ENCODE measurements around the gene HOTAIR. TPM values are rescaled to one million over a fixed set of nuclear protein-coding genes. Genes with fewer than 3 reads are reported as not detected.

Gene HOTAIR
- polyA plus RNA-seq, 1 experiment, result 11.4 TPM

DNA sequence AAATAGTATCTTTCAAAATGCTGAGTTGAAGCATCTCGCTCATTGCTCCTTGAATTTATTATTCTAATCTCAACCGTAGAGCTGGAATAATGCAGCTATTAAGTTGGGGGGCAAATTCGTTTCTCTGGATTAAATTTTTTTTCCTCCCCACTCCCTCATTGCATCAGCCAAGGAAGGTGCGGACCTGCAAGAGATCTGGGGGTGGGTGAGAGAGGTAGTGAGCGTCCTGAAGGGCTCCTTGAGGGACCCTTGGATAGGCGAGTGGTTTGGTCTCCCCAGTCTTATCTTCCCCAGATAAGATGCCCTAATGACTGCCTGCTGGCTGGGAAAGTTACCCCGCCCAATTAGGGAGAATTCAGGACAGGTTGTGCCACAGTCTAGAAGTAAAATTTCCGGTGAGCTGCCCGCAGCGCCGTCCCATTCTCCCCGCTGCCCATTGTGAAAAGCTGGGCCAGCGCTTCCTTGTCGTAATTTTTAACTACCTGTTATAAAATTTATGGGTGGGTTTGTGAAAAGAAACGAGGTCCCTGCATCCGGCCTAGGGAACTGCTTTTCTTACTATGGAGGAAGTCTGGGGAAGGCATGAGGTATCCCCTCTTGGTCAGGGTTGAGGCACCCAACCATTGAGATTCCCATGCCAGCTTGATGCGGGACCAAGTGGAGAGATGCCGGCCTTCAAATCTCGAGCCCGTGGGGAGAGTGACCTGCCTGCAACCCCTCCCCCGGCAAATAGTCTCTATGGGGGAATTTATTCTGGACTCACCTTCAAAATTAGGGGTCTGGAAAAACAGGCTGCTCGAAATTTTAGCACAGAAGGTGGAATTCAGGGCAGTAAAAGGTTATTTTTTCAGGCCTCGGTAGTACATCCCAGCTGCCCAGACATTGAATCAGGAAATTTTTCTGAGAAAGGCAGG is 40.5 kb upstream of the HOTAIR start:
- no peak for DNase-seq (ENCODE audit: low read depth)
- TF ChIP-seq, protein P1, sequence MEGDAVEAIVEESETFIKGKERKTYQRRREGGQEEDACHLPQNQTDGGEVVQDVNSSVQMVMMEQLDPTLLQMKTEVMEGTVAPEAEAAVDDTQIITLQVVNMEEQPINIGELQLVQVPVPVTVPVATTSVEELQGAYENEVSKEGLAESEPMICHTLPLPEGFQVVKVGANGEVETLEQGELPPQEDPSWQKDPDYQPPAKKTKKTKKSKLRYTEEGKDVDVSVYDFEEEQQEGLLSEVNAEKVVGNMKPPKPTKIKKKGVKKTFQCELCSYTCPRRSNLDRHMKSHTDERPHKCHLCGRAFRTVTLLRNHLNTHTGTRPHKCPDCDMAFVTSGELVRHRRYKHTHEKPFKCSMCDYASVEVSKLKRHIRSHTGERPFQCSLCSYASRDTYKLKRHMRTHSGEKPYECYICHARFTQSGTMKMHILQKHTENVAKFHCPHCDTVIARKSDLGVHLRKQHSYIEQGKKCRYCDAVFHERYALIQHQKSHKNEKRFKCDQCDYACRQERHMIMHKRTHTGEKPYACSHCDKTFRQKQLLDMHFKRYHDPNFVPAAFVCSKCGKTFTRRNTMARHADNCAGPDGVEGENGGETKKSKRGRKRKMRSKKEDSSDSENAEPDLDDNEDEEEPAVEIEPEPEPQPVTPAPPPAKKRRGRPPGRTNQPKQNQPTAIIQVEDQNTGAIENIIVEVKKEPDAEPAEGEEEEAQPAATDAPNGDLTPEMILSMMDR (IDR thresholded peaks at IDR 0.05; ENCODE audit: insufficient read depth, low read depth, low read length), result no peak
- ChIA-PET CTCF (interaction anchor here (0.9 to 2.9 kb wide), 4 partner anchors 11 to 186 kb away, joined by 3 to 18 read pairs (median 7); no protein-coding TSS in a partner anchor), POLR2A (no interaction called here)
- Histone ChIP-seq H3K27me3 (ENCODE audit: control insufficient read depth, insufficient read depth, low read length) (peaks cover 17% of the 10 kb centered on the region), H3K4me3 (ENCODE audit: low read depth, low read length) (no peak overlapping the region), H3K36me3 (ENCODE audit: control insufficient read depth, insufficient read depth, low read length) (no peaks in the 10 kb centered on the region)

GRCh38 chr12:54014377-54015017 is 39.7 kb upstream of the HOTAIR start:
- Histone ChIP-seq H3K27me3 (ENCODE audit: control insufficient read depth, insufficient read depth, low read length) (peaks cover 23% of the 10 kb centered on the region), H3K4me3 (ENCODE audit: low read depth, low read length) (no peak overlapping the region), H3K36me3 (ENCODE audit: control insufficient read depth, insufficient read depth, low read length) (no peaks in the 10 kb centered on the region)
- no peak for DNase-seq (ENCODE audit: low read depth)
- TF ChIP-seq, protein P1 (IDR thresholded peaks at IDR 0.05; ENCODE audit: insufficient read depth, low read depth, low read length), result no peak
- ChIA-PET CTCF (interaction anchor here (0.9 to 16.8 kb wide), 5 partner anchors 10 to 193 kb away, joined by 3 to 200 read pairs (median 6); partner anchors contain the start of gene HOXC5), POLR2A (no interaction called here)

GRCh38 chr12:54012631-54013409 is 38.1 kb upstream of the HOTAIR start:
- no peak overlapping the region for H3K4me3 ChIP-seq (ENCODE audit: low read depth, low read length)
- no peak for DNase-seq (ENCODE audit: low read depth)
- POLR2A ChIA-PET, result interaction anchor here (0.5 kb wide), 1 partner anchor 179 kb away, joined by 7 read pairs; no protein-coding TSS in a partner anchor

GRCh38 chr12:54011665-54012532 is 37.1 kb upstream of the HOTAIR start:
- H3K4me3 ChIP-seq (ENCODE audit: low read depth, low read length), result no peak overlapping the region
- no peak for DNase-seq (ENCODE audit: low read depth)
- POLR2A ChIA-PET, result interaction anchor here (0.5 kb wide), 1 partner anchor 180 kb away, joined by 7 read pairs; no protein-coding TSS in a partner anchor
- no peaks in the 10 kb centered on the region for H3K36me3 ChIP-seq (ENCODE audit: control insufficient read depth, insufficient read depth, low read length)
- CTCF ChIA-PET, result interaction anchor here (0.7 to 16.8 kb wide), 7 partner anchors 16 to 196 kb away, joined by 3 to 213 read pairs (median 5); partner anchors contain the start of gene HOXC5
- H3K27me3 ChIP-seq (ENCODE audit: control insufficient read depth, insufficient read depth, low read length), result peaks cover 27% of the 10 kb centered on the region
- TF ChIP-seq, protein P1 (IDR thresholded peaks at IDR 0.05; ENCODE audit: insufficient read depth, low read depth, low read length), result no peak

More at GRCh38 chr12:54012631-54013409, 38.1 kb upstream of the HOTAIR start:
- TF ChIP-seq, protein P1 (IDR thresholded peaks at IDR 0.05; ENCODE audit: insufficient read depth, low read depth, low read length), result no peak
- CTCF ChIA-PET, result interaction anchor here (0.7 to 16.8 kb wide), 10 partner anchors 15 to 196 kb away, joined by 3 to 213 read pairs (median 6); partner anchors contain the start of genes HOXC10 and HOXC5
- peaks cover 27% of the 10 kb centered on the region for H3K27me3 ChIP-seq (ENCODE audit: control insufficient read depth, insufficient read depth, low read length)
- no peaks in the 10 kb centered on the region for H3K36me3 ChIP-seq (ENCODE audit: control insufficient read depth, insufficient read depth, low read length)

All from BJ (cell line).